COR-L47 (cell line): ENCODE data around the gene HTR3D.
"Not testable (repeated sequence)": the region's sequence is repeated elsewhere in the genome, so short reads cannot be mapped to it uniquely, and the experiment has no call there.

Experiments used
- DNase-seq: peaks from one replicate; lab custom pipeline; 2025; lab: John Stamatoyannopoulos, UW

HTR3D gene

DNA sequence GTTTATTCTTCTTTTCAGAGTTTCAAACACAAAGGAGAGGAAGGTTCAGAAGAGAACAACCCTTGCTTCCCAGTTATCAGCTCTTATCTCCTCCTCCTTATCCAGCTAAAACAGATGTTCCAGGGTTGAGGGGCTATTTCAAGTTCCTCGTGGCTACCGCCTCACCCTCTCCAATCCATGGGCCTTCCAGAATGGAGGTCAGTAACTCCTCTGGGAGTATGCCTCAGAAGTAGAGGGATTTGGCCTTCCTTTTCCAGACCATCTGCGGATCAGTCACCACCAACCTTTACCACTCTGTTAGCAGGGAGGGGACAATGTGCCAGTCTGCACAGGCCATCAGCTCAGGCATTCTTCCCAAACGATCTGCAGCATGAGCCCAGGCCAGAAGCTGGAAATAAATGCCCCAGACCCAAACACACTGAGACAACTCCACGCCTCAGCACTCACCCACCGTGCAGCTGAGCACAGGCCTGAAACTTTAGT lies 36.1 kb downstream of the HTR3D start:
- no peak for DNase-seq

GRCh38 chr3:184068344-184068743 lies 36.8 kb downstream of the HTR3D start:
- DNase-seq: no peak

GRCh38 chr3:184071142-184071541 lies 39.6 kb downstream of the HTR3D start:
- DNase-seq: not testable (repeated sequence)

DNA sequence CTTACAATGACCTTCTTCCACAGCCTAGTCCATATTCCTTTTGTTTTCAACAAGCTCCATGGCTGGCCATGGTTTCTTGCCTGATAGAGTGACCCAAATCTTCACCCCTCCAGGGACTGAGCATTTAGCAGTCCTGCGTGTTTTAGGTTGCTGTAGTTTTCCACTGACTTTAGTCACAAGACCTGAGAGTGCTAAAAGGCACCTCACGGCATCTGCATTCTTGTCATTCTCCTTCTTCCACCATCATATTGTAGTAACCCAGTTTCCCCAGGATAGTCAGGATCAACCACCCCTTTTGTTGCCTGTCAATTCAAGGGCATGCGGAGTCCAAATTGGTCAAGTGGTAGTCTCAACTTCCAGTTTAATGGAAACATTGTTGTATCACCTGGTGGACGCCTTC lies 42.1 kb downstream of the HTR3D start:
- DNase-seq: no peak

- no peak for DNase-seq
These were observed 44.4 kb downstream of the HTR3D start for GRCh38 chr3:184075901-184076300.

DNA sequence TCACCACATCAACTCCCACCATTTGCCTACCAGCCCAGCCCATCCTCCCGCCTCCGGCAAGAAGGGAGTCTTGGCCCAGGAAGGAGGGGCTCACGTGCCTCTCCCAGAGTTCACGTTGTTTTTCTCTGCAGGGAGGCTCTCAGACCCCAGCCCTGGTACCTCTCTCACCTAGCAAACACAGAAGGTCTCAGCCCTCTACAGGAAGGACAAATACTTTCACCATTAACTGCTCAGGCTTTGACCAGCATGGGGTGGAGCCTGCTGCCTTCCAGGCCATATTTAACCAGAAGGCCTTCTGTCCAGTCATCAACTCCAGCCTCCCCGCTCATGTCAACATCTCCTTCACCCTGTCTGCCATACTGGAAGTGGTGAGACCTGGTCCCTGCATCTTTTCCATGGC lies 46.3 kb downstream of the HTR3D start:
- no peak for DNase-seq

- DNase-seq: no peak
These were observed 47.3 kb downstream of the HTR3D start for GRCh38 chr3:184078851-184079250.

- no peak for DNase-seq
These were observed 49.7 kb downstream of the HTR3D start for GRCh38 chr3:184081116-184081830.

DNA sequence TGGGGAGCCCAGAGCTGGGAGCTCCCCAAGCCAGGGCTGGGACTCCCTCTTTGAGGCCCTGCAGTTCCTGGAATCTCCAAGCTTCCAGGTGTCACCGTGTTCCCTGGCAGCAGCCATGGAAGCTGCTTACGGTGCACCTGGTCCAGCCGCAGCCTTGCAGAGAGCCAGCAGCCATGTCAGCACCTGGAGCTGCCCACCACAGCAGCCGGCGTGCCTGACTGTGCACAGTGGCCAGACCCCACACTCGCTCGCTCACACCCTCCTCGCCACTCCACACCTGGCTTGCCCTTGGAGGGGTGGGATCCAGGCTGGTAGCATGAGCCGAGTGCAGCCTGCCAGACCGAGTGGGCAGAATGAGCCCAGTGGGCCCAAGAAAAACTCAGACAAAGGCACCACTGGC lies 50.5 kb downstream of the HTR3D start:
- no peak for DNase-seq

DNA sequence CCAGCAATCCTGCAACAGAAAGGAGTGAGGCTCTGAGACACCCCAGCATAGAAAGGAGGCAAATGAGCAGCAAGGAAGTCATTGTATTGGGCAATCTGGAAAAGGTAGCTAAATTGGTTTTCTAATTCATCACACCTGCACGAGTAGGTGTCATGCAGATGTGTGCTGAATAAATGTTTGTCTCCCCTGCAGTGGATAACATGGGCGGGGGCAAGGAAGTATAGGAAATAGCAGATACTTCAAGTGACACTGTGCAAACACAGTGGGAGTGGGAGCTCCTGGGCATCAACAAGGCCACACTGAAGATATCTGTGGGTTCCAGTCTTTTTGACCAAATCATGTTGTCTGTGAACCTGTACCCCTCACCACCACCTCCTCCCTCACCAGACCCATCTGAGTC lies 50.9 kb downstream of the HTR3D start:
- no peak for DNase-seq

DNA sequence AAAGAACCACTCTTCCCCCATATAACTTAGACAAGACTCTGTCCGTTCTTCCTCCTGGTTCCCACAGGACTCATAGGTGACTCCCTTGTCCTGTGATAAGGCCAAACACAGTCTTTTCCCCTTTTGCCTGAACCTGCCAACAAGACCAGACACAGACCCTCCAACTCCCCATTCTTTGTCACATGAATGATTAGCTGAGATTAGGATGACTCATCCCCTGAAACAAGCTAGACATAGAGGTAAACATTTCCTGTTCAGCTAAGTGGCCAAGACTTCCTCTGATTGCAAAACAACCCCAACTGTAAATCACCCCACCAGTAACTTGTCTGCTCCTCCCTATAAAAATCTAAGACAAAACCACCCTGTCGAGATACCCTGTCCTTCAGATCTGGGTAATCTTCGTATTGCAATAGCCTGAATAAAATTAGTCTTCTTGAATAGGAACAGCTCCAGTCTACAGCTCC lies 53.9 kb downstream of the HTR3D start:
- no peak for DNase-seq
